Activated CD4-positive, alpha-beta T cell treated with anti-CD3 and anti-CD28 coated beads for 48 hours (primary cell): Measurements from ENCODE around the gene FNTB.
"Not testable (repeated sequence)": the region's sequence is repeated elsewhere in the genome, so short reads cannot be mapped to it uniquely, and the experiment has no call there.

Experiments
- DNase-seq: peaks from one replicate; pipeline ENCODE4 v3.0.0-alpha.2; 2020

The FNTB gene

DNA sequence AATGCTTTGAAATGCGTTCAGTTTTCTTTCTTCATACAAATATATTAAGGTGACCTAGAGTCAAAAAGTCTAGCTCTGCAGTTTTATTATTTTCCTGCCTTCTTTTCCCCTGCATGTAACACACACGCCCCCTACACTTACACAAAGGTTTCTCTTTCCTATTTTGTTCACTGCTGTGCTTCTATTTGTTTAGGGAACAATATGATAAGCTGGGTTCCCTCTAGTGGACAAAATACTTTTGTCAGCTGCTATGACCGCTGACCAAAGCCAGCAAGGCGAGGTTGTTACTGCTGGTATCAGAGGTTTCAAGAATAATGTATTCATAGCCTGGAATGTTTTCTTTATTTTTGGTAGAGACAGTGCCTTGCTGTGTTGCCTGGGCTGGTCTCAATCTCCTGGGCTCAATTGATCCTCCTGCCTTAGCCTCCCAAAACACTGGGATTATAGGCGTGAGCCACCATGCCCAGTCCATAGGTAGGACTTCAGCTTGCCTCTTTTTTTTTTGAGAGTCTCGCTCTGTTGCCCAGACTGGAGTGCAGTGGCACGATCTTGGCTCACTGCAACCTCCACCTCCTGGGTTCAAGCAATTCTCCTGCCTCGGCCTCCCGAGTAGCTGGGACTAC lies 33.4 kb downstream of the FNTB start:
- DNase-seq = no peak

DNA sequence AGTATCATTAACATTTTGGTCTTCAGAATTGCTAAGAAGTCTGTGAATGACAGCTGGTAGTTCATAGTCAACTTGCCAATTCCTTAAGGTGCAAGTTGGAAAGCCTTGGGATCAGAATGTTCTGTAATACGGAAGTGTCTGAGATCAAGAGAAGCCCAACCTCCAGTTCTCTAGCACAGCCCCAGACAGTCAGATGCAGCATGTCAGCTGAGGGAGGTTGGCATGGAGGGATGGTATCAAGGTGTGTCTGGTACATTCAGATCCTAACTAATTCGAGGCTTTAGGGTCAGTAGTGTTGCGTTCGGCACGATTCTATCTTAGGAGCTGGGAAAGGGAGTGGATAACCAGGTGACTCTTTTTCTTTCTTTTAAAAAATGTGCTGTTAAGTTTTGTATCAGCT lies 38.3 kb downstream of the FNTB start:
- no peak for DNase-seq

DNA sequence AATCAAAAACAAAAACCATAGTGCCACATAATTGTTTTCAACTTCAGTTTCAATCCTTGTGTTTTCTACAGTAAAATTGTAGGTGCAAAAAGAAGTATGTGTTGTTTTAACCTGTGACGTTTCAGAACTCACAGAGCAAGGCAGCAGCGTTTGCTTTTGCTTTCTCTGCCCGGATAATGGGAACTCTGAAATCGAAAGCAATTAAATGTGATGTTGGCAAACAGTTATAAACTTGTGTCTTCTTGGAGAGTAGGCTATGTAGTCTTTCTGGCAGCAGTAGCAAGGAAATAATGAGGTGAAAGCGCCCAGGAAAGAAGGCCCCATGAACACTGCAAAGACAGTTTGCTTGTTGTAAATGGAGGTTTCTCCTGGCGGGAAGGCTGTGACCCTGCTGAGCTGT lies 39.1 kb downstream of the FNTB start:
- no peak for DNase-seq

DNA sequence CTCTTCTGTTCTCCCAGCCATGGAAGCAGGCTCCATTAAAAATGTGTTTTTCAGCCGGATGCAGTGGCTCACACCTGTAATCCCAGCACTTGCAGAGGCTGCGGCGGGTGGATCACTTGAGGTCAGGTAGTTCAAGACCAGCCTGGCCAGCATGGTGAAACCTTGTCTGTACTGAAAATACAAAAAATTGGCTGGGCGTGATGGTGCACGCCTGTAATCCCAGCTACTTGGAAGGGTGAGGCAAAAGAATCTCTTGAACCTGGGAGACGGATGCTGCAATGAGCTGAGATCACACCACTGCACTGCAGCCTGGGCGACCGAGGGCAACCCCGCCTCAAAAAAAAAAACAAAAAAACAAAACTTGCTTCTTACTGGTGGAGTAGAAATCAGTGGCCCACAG lies 39.8 kb downstream of the FNTB start:
- DNase-seq = no peak

DNA sequence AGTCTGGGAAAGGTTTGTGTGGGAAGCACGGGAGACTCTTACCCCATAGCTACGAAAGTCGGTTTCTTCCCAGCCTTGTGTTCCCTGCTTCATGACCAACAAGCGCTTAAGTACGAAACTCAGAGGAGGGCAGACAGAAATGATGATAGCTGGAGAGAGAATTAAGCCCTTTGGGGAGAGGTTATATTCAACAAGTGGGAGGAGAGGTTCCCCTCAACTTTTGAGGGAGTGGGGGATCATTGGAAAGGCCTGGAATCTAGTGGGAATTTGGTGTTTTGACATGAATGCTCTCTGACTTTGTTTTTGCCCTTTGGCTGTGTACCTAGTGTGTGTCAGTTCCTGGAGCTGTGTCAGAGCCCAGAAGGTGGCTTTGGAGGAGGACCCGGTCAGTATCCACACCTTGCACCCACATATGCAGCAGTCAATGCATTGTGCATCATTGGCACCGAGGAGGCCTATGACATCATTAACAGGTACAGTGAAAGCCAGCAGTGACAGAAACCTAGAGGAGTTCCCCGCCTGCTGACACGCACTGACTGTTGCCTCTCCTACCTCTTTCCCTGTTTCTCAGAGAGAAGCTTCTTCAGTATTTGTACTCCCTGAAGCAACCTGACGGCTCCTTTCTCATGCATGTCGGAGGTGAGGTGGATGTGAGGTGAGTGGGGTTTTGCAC lies 40.6 kb downstream of the FNTB start:
- DNase-seq = no peak

DNA sequence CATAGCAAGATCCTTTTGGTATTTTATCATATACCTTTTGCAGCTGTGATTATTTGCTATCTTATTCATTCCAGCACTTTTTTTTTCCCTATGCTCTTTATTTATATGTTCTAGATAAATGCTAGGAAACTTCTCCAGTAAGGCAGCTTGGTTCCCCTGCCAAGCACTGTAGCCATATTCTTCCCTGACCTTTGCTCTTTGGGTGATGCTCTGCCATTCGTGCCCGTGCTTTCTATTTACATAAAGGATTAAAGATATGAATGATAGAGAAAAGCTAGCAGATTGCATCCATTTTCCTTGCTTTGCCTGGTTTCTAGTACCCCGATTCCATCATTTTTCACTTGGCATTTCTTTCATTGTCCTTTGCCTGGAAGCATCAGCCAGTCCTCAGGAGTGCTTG lies 42.2 kb downstream of the FNTB start:
- no peak for DNase-seq

DNA sequence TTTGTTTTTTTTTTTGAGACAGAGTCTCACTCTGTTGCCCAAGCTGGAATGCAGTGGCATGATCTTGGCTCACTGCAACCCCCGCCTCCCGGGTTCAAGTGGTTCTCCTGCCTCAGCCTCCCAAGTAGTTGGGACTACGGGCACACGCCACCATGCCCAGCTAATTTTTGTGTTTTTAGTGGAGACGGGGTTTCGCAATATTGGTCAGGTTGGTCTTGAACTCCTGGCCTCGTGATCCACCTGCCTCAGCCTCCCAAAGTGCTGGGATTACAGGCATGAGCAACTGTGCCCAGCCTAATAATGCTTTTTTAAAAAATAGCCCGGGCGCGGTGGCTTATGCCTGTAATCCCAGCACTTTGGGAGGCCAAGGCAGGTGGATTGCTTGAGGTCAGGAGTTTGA lies 44.6 kb downstream of the FNTB start:
- DNase-seq = not testable (repeated sequence)

DNA sequence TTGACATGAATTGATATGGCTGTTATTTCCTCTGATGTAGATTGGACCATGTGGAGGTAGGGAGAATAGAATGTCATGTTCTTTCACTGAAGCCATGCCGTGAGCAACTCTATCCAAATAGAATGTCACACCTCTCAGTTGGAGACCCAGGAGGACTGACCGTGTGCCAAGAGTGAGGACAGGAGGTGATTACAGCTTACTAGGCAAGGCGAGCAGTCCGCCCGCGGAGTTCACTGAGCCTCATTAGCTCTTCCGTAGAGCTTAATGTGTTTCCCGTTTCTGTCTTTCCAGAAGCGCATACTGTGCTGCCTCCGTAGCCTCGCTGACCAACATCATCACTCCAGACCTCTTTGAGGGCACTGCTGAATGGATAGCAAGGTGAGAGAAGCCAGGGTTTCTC lies 45.6 kb downstream of the FNTB start:
- DNase-seq = no peak

DNA sequence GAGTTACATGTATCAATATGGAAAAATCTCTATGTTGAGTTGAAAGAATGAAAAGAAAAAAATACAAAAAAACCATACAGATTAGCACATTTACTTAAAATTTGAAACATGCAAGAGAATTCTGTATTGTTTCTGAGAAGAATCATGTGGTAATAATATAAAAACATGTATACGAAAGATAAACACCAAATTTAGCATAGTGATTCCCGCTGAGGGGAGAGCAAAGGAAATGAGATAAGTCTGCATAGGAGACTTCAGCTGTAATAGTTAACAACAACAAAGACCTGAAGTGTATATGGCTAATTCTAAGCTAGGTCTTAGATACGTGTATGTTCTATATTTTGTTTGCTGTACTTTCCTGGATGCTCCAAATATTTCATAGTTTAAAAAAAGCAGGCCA lies 46.5 kb downstream of the FNTB start:
- DNase-seq = no peak

DNA sequence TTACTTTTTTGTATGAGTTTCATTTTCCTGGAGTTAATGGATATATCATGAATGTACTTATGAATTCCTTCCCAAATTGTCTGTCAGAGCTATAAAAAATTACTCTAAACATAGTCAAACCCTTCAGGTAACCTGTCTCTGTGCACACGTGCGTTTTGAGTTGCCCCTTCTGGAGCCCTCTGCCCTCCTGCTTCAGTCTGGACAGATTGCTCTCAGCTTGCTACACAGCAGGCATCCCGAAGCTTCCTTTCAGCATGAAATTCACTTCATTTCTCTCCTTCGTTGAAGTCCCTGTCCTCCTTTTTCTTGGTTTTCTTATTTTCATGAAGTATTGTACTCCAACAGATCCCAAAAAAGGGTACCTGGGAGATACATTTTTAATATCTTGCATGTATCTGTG lies 47.3 kb downstream of the FNTB start:
- no peak for DNase-seq

DNA sequence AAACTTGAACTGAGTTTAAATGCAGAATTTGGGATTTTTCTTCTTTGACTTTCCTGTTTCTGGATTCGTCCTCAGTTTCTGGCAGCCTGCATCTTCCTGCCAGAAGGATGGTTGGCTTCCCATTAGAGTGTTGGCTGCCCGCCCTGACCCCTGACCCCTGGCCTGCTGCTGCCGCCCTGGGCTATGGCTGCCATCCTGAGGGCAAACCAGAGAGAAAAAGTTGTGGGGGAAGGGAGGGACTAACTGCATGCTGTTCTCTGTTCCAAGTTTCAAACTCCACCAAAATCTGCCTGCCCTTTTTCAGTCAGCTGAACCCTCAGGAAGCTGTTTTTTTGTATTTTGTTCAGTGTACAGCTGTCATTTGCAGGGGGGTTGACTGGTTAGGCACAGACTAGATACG lies 48.4 kb downstream of the FNTB start:
- DNase-seq = no peak

DNA sequence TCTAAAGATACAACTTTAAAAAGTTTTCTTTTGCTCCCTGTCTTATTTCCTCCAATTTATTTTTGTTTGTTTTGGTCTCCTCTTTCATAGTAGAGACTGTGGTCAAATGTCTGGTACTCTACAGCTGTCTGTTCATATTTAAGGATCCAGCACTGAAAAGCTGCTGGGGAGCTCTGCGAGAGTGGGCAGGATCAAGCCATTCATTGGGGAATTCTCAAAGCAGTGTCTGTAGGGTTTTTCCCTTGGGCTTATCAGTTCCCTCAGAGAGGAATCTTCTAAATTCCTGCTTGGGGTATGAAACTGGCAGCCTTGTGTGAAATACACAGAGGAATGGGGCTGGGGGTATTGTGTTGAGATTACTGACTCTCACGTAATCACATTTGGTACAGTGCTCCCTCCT lies 52.3 kb downstream of the FNTB start:
- no peak for DNase-seq

DNA sequence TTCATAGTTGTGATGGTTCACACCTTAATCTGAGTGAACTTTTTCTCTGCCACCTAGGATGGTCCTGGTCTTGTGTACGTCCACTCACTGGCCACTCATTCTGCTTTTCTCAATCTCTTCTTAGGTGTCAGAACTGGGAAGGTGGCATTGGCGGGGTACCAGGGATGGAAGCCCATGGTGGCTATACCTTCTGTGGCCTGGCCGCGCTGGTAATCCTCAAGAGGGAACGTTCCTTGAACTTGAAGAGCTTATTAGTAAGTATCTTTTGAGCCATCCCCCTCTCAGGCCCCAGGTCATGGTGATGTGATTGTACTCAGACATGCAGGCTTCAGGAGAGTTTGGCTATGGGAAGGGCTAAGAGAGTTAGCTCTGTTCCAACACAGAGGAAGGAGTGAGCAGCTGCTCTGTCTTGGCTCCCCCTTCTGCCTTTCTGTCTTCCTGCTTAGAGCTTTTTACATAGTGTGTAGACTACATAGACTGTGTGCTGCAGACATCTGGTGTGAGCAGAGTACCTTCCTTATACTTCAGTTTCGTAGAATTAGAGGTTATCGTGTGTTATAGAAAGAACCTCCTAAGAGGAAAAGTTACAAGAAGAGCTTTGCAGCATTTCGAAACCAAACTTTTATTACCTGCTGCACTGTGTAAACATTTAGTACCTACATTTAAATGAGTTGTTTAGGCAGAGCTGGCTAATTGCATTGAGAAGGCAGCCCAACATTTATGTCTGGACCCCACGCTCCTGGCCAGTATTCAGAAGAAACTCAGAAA lies 54.2 kb downstream of the FNTB start:
- no peak for DNase-seq

DNA sequence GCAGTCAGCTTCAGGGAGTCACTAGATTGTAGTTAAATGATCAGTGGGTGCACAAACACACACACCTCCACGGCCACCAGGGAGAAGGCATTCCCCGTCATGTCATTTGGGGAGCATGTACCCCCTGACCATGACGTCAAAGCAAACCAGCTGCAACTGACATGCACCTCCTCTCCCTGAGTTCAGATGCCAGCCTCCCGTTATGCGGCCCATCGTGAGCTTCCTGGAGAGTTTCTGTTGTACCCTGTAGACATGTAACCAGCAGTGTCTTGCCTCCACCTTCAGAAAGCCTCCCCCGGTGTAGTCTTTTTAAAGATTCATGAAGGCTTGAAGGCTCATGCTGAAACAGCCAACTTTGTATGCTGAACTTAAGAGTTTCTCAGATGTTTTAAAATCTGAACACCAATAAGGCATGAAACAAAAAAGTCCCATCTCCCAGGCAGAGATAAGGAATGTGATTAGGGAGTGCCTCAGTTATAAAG lies 54.8 kb downstream of the FNTB start:
- DNase-seq = no peak

DNA sequence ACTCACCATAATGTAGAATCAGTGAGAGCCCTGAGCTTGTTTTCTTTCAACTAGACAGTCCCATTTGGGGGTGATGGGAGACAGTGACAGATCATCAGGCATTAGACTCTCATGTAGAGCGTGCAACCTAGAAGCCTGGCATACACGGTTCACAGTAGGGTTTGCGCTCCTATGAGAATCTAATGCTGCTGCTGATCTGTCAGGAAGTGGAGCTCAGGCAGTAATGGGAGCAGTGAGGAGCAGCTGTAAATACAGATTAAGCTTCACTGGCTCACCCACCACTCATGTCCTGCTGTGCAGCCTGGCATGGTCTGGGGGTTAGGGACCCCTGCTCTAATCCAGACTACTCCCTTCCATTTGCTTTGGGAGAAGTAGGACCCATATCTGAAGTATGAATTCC lies 55.6 kb downstream of the FNTB start:
- no peak for DNase-seq

DNA sequence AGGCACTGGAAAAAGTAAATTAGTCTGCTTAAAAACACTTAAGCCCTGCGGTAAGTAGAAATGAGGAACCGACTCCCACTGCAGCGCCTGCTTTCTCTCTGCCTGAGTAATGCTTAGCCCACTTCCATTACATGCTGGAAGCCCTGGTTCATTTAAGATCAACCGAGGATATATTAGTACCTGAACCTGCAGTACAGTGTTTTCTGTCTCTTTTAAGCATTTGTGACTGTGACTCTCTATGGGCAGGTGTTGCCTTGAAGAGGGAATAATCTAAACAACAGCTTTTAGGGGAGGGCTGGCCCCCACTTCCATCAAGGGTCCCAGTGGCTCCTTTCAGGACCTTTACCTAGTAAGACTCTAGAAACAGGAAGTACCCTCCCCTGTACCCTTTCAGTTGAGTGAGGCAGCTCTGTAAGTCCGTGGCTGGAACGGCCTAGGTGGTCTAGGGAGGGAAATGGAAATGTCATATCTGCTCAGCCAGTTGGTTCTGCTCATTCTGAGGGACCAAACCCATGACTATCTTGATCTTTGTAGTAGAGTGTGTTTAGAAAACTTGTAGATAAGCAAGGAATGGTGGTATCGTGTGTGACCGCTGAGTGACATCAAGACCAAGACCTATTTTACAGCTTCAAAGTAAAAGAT lies 56.2 kb downstream of the FNTB start:
- no peak for DNase-seq

DNA sequence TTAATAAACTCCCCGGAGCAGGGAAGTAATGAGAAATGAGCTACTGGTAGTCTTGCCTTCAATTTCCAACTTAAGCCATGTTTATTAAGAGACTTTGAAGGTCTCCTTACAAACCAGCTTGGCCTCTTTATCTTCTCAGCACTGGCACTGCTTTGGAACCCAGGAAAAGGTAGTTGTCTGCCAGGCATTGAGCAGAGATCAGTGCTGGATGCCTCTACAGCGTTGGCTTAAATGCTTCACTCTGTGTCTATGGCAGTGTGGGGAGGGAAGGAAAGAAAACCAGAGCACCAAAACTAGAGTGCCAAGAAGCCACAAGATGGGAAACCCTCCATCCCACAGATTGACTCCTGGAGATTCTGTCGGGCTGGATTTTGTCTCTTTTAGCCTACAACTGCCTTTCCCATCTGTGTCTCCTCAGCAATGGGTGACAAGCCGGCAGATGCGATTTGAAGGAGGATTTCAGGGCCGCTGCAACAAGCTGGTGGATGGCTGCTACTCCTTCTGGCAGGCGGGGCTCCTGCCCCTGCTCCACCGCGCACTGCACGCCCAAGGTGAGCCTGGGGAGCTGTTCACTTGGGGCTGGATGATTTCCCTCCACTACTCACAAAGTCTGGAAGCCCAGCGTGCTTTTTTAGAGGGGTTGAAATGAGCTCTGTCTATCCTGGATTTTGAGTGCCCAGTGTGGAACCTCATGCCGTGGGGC lies 57.3 kb downstream of the FNTB start:
- DNase-seq = no peak

DNA sequence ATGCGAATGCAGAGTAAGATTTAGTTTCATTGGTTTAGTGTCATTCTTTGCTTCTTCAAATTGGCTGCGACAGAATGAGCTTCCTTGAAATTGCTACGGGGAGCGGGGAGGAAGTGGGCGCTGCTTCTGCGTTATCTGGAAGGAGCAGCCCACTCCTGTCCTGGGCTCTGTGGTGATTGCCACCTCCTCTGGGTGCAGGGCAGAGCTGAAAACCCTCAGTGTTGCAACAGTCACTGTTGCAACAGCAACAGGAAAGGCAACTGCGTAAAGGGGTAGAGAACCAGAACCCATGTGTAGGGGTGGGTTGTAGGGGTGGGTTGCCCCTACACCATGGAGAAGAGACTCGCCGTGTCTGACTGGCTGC lies 57.9 kb downstream of the FNTB start:
- no peak for DNase-seq

DNA sequence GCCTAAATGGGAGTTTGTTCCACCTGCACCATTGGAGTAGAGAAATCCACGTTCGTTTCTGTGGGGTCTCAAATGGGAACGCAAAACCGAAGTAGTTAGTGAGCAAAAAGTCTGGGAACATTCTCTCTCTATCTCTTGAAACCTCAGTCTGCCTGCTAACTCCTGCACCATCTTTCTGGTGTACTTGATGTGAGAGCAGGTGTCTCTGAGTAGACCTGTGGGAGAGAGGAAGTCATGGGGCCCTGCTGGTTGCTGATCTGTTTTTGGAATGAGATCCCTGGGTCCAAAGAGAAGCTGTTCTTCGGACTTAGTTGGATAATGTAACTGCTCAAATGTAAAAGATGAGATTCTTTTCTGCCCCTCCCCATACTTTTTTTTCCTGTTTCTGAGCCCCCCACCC lies 58.3 kb downstream of the FNTB start:
- DNase-seq = no peak

DNA sequence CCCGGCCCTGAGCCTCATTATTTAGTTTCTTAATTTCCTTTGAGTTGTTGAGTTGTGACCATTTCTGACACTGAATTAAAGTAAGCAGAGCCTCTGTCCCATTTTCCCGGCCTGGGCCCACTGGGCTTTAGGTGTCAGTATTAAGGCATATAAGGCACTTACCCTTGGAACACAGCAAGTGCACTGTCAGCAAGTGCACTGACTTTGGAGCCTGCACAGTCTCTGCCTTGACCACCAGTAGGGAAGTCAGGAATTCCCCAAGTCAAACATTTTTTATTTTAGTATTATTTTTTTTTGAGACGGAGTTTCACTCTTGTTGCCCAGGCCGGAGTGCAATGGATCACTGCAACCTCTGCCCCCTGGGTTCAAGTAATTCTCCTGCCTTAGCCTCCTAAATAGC lies 59.0 kb downstream of the FNTB start:
- DNase-seq = no peak

DNA sequence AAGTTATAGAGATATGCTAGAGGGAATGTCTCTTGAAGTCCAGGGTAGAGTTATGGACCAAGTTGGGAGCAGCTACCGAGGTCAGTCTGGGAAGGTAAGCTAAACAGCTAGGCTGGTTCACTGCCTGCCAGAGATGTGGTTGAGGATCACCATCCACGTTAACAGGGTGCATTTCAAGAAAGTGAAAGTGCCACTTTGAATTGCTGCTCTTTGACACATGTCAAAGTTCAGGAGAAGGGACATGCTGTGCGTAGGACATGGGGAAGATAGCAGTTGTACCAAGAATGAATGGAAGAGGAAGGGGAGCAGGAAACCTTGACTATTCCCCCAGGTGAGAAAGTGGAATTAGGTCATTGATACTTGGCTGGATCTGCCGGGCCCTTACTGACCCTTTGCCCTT lies 66.1 kb downstream of the FNTB start:
- DNase-seq = no peak

DNA sequence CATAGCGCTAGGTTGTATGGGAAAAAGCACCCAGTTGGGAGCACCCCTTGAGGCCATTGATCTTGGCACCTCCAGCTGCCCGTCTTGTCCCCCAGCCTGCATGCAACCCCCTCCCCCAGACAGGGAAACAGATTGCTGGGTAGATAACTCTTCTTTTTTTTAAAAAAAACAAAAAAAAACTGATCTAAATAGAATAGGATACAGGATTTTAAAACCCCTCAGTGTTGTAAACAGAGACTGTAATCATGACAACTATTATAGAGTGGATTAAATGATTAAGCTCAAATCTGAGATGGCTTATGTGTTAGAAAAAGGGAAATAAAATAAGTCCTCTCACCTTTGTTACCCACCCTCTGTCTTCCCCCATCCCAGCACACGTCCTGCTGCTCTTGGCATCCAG lies 66.8 kb downstream of the FNTB start:
- no peak for DNase-seq

DNA sequence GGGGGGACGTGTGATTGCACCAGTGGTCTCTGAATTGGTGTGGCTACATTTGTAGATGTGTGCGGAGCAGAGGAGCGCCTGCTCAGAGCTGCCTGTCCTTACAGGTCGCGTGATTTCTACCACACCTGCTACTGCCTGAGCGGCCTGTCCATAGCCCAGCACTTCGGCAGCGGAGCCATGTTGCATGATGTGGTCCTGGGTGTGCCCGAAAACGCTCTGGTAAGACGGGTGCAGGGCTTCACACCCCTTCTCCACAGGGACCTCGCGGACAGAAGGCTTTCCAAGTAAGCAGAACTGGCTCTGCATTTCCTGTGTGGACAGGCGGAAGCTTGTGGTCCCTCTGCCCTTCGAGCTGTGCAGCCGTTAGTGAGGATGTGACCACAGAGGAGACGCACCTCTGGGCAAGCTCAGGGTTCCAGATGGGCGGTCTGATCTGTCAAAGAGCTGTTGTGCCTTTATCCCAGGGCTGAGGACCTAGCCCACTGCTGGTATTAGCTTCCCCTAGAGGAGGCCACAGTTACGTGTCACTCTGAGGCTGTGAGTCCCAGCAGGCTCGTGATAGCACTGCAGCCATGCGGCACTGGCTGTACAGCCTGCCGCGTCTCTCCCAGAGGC lies 67.9 kb downstream of the FNTB start:
- DNase-seq = no peak
